K562 treated with DMSO at 1 percent for 48 hours (cell line): Measurements from ENCODE around the gene TMEM158. TPM values are rescaled to one million over a fixed set of nuclear protein-coding genes. Genes with fewer than 3 reads are reported as not detected.

Experiments used
- total RNA-seq: library from RNA; unstranded; fragments of 300-600 nt; gene quantifications from 2 replicates; pipeline ENCODE4 v1.2.3, GENCODE V29; 2022; ENCODE audit warnings: low replicate concordance; ENCODE audit errors: extremely low read depth

The TMEM158 gene
- total RNA-seq: not detected in 2 replicates

DNA sequence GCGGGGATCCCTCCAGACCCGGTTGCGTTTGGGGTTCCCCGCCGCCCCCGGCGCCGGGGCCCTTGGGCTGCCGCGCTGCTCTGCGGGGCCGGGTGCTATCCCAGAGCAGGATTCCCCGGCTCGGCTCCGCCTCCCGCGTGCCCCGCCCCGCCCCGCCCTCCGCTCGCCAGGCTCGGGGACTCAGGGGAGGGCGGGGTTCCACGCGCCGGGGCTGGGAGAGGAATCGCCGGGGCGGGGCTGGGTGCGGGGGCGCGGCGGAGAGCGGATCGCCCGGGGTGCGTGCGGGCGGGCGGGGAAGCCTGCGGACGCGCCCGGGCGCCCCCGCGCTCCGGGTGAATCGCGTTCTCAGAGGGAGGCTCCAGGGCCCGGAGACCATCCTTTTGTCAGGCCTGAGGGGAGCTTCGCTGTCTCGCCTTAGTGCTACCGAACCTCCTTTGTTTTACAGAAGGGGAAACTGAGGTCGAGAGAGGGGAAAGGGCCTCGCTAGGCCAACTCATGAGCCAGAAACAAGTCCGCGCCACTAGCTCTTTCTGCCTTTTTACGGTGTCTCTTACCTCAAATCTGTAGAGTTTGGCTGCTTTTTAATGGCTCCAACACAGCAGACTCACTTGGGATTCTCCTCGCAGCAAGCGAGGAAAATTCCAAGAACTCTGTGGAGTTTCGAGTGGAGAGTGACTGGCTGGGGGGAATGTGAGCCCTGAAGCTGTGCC is at the start of gene TMEM158:
TSS of gene TMEM158 (minus strand) at position 82 of the 710 bp plus-strand sequence. CDS start 260 bp downstream, outside the sequence.

Other genes with a start within 250 kb of the TMEM158 start
- gene CLEC3B, start 200.0 kb downstream of the TMEM158 start, total RNA-seq: not detected in 2 replicates
- not detected in 2 replicates for gene CDCP1, start 79.9 kb downstream of the TMEM158 start, total RNA-seq
- gene LARS2, start 162.3 kb upstream of the TMEM158 start, total RNA-seq: not detected in 2 replicates